NK-92 (cell line): ENCODE data around the gene SYT8.
"Not testable (repeated sequence)": the region's sequence is repeated elsewhere in the genome, so short reads cannot be mapped to it uniquely, and the experiment has no call there.

Source experiments
- DNase-seq: peaks from one replicate; lab custom pipeline; 2025; ENCODE audit not compliant: unreplicated experiment; lab: John Stamatoyannopoulos, UW

Gene SYT8

DNA sequence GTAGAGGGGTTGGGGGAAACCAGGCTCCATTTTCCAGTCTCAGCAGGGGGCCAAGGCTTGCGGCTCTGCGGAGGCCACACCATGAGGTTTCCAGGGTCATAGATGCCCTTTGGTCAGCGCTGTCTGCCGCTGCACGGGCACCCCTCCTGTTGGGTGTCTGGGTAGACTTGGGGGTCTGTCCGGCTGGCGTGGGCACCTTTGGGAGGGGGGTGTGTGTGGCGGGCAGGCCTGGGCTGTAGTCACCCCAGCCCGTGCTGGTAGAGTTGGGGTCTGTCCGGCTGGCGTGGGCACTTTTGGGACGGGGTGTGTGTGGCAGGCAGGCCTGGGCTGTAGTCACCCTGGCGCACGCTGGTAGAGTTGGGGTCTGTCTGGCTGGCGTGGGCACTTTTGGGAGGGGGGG, 36.7 kb downstream of the SYT8 start:
- DNase-seq, result no peak

DNA sequence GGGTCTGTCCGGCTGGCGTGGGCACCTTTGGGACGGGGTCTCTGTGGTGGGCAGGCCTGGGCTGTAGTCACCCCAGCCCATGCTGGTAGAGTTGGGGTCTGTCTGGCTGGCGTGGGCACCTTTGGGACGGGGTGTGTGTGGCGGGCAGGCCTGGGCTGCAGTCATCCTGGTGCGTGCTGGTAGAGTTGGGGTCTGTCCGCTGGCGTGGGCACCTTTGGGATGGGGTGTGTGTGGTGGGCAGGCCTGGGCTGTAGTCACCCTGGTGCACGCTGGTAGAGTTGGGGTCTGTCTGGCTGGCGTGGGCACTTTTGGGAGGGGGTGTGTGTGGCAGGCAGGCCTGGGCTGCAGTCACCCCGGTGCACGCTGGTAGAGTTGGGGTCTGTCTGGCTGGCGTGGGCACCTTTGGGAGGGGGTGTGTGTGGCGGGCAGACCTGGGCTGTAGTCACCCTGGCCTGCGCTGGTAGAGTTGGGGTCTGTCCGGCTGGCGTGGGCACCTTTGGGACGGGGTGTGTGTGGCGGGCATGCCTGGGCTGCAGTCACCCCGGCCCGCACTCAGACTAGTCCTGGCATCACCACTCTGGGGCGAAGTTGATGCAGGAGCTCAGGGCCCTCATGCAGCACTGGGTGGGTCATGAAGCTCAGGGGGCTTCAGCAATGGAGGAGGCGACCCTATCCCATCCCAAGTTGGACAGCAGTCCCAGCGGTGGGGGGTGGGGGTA, 37.6 kb downstream of the SYT8 start:
- no peak for DNase-seq

DNA sequence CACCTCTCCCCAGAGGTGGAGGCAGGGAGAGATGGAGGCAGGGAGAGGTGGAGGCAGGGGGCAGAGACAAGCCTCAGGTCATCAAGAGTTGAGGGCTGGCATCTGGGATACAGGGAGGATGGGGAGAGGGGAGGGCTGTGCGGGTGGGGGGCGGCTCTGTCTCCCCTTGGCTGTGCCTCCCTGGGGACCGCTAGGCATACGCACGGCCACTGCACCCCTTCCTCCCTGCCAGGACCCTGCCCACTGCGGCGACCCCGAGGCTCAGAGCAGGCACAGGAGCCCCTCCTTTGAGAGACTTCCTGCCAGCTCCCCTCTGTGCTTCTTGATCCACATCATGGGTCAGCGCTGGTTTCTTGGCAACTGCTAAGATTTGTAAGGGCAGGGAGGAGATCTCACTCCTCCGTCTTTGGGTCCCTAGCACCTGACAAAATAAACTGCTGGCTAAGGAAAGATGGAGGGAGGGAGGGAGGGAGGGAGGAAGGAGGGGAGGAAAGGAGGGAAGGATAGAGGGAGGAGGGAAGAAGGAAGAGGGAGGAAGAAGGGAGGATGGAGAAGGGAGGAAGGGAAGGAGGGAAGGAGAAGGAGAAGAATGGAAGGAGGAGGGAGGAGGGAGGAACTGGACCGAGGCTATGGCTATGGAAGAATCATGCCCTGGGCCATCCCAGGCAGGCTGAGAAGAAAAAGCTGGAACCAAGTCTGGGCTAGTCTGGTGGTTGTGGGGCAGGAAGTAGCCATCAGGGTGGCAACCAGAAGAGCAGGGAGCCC, 38.4 kb downstream of the SYT8 start:
- no peak for DNase-seq

DNA sequence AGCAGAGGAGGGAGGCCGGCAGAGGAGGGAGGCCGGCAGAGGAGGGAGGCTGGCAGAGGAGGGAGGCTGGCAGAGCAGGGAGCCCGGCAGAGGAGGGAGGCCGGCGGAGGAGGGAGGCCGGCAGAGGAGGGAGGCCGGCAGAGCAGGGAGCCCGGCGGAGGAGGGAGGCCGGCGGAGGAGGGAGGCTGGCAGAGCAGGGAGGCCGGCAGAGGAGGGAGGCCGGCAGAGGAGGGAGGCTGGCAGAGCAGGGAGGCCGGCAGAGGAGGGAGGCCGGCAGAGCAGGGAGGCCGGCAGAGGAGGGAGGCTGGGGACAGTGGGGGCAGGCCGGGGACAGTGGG, 39.0 kb downstream of the SYT8 start:
- not testable (repeated sequence) for DNase-seq

DNA sequence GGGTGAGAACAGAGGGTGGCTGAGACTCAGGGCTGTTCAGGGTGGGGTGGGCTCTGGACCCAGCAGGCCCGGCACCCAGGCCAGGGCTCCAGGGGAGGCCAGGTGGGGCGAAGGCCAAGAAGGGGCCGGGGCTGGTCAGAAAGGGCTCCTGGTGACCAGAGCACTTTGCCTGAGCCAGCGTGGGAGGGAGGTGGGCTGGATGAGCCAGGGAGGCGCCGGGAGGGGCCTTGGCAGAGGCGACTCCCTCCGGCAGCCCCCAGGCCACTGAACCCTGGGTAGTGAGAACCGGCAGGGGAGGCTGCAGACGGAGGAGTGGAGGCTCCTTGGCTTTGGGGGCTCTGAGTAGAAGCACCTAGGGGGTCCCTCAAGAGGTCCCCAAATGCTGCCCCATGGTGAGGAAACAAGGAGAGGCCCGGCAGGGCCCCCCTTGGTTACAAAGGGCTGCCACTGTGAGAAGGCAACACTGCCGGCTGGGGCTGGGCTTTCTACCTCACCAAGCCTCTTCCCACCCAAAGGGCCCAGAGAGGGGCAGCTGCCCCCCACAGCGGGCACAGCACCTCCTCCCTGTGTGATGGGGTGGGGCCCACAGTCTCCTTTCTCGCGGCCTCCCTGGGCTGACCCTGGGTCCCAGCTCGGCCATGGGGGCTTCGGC, 39.8 kb downstream of the SYT8 start:
- DNase-seq, result not testable (repeated sequence)

DNA sequence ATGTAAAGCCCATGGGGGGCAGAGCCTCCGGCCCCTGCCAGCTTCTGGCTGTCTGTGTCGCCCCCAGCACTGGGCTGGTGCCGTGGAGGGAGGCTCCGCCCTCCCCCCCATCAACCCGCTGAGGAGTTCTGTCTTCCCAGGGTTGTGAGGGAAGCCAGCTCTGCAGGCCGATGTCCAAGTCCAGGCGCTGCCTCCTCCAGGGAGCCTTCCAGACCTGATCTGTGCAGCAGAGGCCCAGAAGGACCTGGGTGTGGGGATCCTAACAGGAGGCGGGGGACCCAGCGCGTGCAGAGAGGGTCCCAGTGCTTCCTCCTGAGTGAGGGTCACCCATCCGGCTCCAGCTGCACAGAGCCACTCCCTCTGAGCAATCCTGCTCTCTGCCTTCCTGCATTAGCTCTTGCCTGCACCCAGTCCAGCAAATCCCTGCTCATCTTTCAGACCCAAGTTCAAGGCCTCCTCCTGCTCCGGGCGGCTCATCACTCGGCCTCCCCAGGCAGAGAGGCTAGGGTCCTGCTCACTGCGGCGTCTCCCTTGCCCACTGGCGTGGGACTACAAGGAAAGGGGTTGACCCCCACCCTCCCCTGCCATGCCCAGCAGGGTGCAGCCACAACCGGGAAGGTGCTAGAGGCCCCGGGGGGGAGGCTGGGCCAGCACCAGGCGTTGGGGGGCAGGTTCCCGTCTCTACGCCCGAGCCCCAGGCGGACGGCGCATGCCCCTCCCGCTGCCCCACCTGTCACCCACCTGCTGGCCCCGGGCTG, 40.5 kb downstream of the SYT8 start:
- no peak for DNase-seq

DNA sequence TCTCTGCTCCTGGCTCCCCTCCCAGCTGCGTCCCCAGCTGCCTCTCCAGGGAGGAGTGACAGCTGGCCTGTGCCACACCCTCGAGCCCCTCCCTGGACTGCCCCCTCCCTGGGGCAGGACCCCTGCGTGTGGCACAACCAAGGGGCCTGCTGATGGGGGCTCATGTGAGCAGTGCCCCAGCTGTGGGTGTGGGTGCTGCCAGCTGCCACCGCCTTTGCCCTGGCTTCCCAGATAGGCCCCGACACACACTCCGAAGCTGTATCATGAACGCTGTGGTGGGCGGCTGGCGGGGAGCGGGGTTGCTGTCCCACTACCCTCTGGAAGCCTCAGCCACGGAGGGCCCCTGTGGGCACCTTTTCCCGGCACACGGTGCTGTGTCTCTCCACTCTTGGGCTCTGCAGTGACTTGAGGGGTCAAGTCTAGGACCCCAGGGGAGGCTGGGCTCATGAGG, 41.1 kb downstream of the SYT8 start:
- not testable (repeated sequence) for DNase-seq

DNA sequence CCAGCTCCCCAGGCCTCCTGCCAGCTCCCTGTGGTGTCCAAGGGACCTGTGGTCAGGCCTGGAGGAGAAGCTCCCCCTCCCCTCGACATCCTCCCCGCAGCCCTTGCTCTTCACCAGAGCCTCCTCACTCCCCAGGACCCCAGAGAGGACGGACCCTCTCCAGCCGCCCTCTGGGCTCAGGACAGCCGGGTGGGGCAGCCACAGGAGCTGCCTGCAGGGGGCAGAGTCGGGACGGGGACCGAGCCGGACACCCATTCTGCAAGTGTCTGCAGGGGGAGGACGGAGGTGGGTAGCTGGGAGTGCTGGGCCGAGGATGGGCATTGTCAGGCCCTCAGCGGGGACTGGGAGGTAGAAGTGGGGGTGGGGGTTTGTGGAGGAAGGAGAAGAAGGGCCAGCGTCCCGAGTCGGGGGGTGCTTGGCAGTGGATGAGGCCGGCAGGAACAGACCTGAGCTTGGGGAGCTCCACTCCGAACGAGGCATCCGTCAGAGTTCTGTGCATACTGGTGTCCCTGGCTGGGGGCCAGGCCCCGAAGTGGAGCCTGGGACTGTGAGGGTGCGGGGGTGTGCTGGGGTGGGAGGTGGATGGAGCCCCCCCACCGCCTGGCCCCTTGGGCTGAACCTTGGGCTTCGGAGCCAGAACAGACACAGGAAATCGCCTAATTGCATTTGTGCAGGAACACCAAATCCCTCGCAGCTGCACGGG, 41.7 kb downstream of the SYT8 start:
- DNase-seq, result no peak

DNA sequence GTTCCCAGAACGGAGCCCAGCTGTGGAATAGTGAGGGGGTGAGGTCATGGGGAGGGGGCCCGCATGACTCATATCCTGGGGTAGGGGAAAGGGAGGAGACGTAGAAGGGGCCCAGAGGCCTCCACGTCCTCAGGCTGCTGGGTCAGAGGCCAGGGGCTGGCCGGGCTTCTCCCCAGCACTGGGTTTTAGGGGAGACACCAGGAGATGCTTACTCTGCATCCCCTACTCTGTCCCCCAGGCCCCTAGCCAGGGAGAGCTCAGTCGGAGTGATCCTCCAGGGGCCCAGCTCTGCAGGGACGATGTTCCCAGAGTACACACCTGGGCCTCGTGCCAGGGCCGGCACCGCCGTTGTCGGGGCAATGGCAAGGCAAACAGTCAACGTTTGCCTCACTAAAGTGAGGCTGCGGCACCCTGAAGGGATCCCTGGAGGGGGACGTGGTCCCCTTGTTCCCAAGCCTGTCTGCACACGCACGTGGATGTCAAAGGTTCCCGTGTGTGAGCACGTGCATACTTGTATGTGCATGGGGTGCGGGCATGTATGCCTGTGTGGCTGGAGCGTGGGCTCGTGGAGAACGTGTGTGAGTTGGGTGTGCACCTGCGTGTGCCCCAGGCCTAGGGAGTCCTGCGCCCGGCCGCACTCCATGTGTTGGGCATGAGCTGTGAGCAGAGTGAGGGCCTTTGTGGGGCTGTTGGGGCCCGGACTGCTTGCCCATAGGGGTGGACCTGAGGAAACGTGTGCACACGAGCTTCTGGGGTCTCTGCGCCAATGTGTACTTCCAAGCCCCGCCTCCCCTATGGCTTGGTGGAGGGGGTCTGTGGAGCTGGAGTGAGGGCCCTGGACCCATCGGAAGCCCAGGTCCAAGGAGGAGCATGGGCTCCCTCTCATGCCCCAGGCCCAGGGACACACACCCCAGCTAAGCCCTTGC, 42.7 kb downstream of the SYT8 start:
- DNase-seq, result no peak

DNA sequence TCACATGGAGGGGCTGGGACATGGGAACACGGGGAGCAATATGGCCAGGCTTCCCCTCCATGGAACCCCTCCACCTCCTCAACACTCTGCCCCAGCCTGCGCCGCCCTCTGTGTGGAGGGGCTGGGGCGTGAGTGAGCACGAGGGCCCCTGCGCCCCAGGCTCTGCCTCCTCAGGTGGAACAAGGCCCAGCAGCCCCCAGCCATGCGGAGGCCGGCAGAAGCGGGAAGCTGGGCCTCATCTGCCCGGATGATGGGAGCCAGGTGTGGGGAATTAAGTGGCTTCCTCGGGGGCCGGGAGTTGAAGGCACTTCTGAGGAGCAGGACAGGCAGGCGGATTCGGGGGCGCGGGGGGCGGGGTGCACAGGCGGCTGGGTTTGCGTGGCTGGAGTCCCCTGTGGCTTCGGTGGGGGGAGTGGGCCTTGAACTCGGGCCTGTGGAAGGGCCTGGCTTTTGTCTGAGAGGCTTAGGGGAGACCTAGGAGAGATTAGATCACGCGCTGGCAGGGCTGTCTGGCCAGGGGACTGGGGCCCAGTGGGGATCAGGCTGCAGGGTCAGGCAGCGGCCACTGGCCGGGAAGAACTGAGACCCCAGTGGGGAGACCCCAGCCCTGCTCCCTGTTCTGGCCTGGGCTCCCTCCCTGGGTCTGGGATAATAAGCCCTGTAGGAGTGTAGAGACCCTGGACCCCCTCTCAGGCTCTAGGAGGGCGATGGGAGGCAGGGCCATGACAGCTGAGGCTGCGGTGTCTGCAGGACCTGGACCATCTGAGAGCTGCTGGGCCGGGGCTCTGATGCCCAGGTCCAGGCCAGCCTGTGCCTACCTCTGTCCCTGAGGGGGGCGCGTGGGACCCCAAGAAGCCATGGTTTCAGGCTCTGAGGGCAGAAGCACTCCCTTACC, 43.6 kb downstream of the SYT8 start:
- no peak for DNase-seq

DNA sequence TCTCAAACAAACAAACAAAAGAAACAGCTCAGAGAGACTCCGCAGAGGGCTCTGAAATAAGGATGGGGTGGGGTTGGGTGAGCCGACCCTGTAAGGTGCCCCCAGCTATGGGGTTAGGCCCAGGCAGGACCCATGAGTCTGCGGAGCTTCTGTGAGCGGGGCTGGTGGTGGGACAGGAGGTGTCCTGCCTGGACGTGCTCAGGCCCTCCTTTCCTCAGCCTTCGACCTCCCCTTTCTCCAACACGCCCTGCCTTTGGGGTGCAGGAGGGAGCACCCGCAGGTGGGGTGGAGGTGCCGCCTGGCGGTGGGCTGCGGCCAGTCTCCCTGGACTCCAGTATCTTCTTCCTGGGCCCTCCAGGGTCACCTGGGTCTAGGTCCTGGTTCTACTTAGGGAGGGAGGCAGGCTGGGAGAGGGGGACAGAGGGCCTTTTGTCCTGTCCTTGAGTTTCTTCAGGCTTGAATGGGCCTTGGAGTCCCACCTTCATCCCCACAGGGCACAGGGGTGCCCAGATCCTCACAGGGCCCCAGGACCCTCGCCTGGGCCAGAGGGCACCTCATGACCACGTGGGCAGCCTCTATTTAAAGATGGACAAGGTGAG, 44.7 kb downstream of the SYT8 start:
- no peak for DNase-seq

DNA sequence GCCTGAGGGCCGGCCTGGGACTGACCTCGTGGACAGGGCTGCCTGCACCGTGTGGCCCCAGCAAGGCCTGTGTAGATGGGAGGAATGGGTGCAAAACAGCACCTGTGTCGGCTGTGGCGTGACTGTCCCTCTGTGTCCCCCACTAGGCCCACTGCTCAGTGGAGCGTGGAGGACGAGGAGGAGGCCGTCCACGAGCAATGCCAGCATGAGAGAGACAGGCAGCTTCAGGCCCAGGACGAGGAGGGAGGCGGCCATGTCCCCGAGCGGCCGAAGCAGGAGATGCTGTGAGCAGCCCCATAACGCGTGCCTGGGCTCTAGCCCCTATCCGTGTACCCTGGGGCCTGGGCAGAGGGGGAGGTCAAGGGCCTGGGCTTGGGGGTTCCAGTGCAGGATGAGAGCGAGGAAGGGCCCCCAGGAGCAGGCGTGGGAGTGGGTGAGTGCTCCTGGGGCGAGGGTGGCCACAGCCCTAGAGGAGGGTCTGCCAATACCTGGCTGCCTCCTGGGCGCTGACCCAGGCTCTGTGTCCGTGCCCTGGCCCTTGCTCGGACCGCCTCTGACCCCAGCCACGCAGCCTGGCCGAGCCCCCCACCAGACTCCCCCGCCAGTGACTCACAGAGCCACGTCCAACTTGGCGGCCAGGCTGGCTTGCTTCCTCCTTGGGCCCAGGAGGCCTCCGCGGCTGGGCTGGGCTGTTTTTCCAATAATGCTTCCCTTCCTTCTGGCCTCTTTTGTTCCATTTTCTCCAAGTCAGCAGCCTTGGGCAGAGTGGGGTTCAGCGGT, 45.3 kb downstream of the SYT8 start:
- no peak for DNase-seq

DNA sequence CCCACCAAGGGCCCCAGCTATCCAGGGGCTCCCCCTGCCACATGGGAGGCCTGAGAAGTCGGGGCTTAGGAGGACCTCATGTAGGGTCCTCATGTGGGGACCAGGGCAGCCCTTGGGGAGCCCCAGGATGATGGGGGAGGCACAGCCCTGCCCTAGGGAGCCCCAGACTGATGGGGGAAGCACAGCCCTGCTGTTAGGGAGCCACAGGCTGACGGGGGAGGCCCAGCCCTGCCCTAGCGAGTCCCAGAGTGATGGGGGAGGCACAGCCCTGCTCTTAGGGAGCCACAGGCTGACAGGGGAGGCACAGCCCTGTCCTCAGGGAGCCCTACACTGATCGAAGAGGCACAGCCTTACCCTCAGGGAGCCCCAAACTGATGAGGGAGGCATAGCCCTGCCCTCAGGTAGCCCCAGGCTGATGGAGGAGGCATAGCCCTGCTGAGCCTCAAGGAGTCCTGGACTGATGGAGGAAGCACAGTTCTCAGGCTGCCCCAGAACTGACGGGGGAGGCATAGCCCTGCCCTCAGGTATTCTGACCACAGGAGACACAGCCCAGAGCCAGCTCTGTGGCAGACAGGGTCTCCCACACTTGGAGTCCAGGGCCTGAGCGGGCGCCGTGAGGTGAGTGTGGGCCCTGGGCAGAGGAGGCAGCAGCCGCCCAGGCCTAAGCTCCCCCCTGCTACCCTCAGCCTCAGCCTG, 46.1 kb downstream of the SYT8 start:
- DNase-seq, result no peak

DNA sequence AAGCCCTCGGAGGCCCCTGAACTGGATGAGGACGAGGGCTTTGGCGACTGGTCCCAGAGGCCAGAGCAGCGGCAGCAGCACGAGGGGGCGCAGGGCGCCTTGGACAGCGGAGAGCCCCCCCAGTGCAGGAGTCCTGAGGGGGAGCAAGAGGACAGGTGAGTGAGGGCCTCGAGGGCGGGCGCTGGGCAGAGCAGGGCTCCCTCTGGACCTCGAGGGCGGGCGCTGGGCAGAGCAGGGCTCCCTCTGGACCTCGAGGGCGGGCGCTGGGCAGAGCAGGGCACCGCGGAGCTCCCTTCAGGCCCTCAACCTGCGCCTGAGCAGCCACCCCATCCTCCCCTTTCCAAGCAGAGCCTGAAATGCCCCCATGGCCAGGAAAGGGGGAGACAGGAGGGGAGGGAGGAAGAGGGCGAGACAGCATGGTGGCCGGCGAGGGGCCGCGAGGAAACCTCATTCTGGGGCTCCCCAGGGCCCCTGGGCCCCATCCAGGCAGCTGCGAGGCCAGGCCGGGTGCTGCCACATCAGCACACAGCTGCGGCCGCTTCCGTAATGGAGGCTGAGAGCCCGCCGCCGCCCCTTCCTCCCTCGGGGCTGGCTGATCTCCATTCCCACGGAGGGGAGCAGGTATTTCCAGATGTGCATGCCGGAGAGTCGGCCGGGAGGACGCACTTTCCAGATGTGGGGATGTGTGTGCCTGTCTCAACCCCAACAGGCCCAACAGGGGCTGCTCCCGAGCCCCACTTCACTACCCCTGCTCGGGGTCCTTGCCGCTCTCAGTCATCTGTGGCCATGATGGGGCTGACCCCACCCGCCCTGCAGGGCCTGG, 46.9 kb downstream of the SYT8 start:
- DNase-seq, result no peak

DNA sequence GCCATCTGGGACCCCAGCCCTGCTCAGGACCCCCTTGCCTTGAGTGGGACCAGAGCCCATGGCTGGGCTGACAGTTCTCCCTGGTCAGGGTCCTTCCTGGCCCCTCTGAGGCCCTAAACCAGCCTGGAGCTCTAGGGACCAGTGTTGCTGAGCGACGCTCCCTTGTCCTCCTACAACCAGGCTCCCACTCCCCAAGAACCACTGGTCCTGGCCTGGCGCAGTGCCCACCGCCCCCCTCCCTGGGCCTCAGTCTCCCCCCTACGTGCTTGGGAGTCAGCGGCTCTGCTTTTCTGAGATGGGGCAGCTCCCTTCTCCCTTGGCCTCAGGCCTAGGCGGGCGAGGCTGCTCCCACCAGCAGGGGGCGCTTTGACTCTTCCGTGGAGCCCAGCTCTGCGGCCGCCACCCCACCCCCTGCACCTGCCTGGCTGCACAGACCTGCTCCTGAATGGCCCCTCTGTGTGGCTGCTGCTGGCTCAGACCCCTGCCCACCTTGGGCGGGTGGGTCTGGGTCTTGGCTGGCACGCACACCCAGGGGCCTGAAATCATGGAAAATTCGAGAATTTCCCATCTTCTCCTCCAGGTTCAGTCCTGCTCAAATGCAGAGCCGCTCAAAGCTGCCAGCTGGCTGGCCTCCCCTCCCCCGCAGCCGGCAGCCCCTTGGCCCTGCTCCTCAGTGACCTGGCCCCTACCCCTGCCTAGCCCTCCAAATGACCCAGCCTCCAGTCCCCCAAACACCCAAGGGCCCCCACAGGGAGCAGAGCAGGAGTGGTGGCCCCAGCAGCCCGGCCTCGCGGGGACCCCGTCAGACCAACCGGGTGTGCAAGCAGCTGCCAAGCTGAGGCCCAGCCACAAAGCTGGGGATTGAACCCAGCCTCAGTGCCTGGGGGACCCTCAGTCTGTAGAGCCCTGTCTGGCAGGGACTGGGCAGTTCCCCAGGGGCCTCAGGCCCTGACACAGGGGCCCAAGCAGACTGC, 47.8 kb downstream of the SYT8 start:
- no peak for DNase-seq
